Measurements from ENCODE around the gene BCKDHB. TPM values are rescaled to one million over a fixed set of nuclear protein-coding genes. Genes with fewer than 3 reads are reported as not detected.

Gene BCKDHB
- polyA plus RNA-seq, 6 donors from 2014 or later = 19.6 to 38.0 (median 24.4) TPM

DNA sequence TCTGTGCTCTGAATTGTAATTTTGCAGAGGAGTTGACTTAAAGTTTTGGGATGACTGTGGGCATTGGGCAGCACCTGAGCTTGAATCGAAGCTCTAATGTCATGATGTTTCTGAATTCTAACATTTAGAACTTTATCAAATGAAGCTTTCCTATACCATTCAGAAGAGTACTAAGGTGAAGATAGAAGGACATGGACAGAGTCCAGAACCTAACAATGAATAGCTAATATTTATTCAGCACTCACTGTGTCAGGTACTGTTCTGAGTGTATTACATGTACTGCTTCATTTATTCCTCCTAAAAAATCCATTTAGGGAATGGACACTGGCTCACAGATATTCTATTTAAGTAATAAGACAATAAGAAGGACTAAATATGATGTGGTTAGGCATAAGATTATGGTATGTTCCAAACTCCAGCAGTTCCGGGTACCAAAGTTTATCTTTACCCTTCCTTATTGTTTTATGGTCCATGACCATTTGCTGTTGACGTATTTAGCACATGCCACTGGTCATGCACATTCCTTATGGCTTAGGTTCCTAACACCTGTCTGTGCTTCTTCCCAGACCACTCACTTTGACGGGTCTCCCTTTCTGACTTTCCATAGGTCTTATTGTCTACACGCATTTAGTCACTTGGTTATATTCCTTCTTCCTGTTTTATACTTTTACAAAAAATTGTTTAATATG lies 20.3 kb downstream of the BCKDHB start:
- Mint-ChIP-seq H3K27me3 (no peaks in the 10 kb centered on the region), H3K27ac (no peak overlapping the region), H3K4me1 (peaks cover 3 to 8% (median 4%) of the 10 kb centered on the region in 3 donors), H3K4me3 (no peak overlapping the region), H3K9me3 (peaks cover 0 to 11% (median 2%) of the 10 kb centered on the region in 7 donors), H3K36me3 (peaks cover 19 to 39% of the 10 kb centered on the region in 2 donors)
- no peak for ATAC-seq (ENCODE audit: low read depth in 2 of 2)
- DNase-seq = no peak

DNA sequence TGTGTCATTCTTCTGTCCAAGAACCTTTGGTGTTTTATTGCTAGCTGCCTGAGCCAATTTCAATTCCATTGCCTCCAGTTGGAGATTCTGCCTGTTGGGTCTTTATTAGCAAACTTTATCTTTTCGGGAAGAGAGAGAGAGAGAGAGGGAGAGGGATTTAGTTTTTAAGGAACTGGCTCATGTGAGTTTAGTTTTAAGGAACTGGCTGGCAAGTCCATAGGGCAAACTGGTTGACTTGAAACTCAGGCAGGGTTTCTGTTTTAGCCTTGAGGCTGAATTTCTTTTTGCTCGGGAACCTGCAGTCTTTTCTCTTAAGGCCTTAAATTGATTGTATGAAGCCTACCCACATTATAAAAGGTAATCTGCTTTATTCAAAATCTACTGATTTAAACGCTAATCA lies 23.0 kb downstream of the BCKDHB start:
- no peak for ATAC-seq (ENCODE audit: low read depth in 2 of 2)
- H3K27ac Mint-ChIP-seq = no peak overlapping the region
- H3K4me3 Mint-ChIP-seq = no peak overlapping the region
- H3K9me3 Mint-ChIP-seq = no peaks in the 10 kb centered on the region
- no peaks in the 10 kb centered on the region for H3K27me3 Mint-ChIP-seq
- no peak for DNase-seq
- peaks cover 6 to 26% of the 10 kb centered on the region in 2 donors for H3K36me3 Mint-ChIP-seq
- peaks cover 0 to 2% (median 0%) of the 10 kb centered on the region in 3 donors for H3K4me1 Mint-ChIP-seq

DNA sequence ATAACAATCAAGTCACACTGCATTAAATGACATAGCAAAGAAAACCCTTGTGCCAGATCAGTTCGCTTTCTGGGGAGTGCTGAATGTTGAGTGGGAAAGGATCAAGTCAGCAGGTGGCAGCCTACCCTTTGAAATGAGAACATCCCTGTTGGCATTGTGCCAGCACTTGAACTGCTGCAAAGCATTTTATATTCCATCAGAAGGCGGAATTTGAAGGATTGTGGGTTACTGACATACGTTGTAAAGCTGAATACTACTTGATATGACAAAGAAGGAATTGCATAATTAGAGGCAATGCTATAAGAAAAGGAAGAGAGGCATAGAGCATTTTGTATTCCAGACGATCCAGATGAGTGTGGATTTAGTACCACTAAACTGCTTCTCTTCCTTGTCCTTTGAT lies 26.5 kb downstream of the BCKDHB start:
- DNase-seq = no peak
- Mint-ChIP-seq H3K9me3 (no peaks in the 10 kb centered on the region), H3K4me1 (no peaks in the 10 kb centered on the region), H3K4me3 (no peak overlapping the region), H3K36me3 (peaks cover 16 to 24% of the 10 kb centered on the region in 2 donors), H3K27ac (peak overlapping the region in 1 of 6 donors; percentile 79), H3K27me3 (no peaks in the 10 kb centered on the region)
- no peak for ATAC-seq (ENCODE audit: low read depth in 2 of 2)

DNA sequence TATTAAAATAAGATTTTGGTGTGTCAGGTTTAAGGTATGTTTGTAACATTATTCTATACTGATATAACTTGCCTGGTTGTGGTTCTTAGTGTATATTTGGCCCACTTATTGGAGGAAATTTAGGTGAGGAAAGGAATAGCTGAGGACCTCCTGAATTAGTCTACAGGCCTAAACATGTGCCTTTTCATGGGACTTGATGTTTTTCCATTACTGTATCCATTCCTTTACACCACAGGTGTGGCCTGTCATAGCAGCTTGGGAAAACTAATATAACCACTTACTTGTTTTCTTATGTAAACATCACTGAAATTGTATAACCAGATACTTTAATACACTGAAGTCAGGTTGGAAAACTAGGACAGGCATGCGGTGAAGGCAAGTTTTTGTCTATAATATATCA lies 27.6 kb downstream of the BCKDHB start:
- Mint-ChIP-seq H3K36me3 (peaks cover 16 to 17% of the 10 kb centered on the region in 2 donors), H3K9me3 (peaks cover 0 to 6% (median 0%) of the 10 kb centered on the region in 7 donors), H3K27me3 (no peaks in the 10 kb centered on the region), H3K27ac (peak overlapping the region in 1 of 6 donors; percentile 63), H3K4me1 (no peaks in the 10 kb centered on the region), H3K4me3 (no peak overlapping the region)
- ATAC-seq (ENCODE audit: low read depth in 2 of 2) (no peak), DNase-seq (no peak)

DNA sequence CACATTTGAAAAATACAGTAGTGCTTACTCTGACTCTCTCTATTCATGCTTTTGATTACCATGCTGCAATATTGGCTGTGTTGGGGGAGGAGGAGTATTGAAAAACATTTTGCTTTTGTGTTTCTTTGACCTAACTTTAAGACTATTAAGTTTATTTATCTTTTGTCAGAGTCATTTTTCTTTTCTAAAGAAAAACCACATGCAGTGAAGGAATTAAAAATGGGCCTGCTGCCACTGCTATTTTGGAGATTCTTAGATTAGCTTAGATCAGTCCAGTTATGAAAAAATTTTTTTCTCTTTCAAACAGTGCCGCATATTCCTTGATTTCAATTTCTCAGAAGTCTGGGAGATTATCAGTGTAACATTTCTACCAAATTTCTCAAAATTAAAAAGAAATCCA lies 36.1 kb downstream of the BCKDHB start:
- Mint-ChIP-seq H3K4me1 (peaks cover 0 to under 1% (median 0%) of the 10 kb centered on the region in 3 donors), H3K36me3 (peaks cover 3% of the 10 kb centered on the region in 2 donors), H3K27ac (no peak overlapping the region), H3K27me3 (no peaks in the 10 kb centered on the region), H3K4me3 (no peak overlapping the region), H3K9me3 (peaks cover 0 to 8% (median 0%) of the 10 kb centered on the region in 7 donors)
- DNase-seq (no peak), ATAC-seq (ENCODE audit: low read depth in 2 of 2) (no peak)

DNA sequence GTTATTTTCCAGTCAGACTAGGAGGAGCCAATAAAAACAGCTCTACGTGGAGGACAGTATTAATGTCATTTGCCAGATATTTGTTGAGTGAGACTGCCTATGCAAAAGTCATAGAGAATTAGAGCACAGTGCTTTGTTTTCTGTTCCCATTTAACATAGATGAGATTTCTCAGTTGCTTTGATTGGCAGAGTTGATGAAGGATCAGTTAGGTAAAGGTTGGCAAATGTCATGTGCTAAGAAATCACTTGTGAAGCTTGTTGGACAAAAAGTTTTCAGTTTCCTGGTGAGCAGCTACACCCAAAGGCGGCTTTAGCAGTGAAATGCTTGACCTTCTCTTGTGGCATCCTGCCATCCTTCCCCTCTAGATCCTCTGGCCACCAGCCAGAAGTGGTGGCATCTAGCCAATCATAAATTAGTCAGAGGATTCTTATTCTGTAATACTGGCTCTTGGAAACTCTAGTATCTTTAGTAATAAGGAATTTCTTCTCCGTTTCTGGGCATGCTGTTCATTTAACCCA lies 37.0 kb downstream of the BCKDHB start:
- Mint-ChIP-seq H3K36me3 (peaks cover 3 to 8% of the 10 kb centered on the region in 2 donors), H3K4me1 (peaks cover 0 to 3% (median 0%) of the 10 kb centered on the region in 3 donors), H3K4me3 (no peak overlapping the region), H3K27me3 (no peaks in the 10 kb centered on the region), H3K27ac (no peak overlapping the region), H3K9me3 (peaks cover 0 to 4% (median 0%) of the 10 kb centered on the region in 7 donors)
- DNase-seq (no peak), ATAC-seq (ENCODE audit: low read depth in 2 of 2) (no peak)

DNA sequence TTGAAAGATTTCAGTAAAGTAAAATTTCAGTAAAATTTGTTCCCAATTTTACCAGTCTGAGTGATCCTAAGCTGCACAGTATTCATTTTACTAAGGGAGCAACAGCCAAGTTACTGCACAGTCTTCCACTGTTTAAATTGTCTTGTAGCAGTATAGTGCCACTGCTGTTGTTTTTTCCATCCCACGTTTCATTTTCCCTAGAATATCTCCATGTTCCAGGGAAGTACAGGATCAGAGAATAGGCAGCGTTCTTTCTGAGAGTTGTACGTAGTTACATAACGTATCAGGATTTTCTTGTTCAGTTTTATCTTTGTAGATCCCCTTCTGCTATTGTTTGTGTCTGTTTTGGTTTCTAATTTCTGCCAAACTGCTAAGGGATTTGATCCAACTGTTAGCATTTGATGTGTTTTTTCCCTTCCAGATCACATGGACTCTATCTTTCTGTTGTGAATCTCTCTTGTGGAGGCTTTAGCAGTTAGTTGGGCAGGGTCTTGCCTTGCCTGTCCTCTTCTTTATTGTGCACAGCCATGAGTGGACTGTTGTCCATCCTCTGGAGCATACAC lies 38.4 kb downstream of the BCKDHB start:
- Mint-ChIP-seq H3K27me3 (no peaks in the 10 kb centered on the region), H3K9me3 (peaks cover 0 to 5% (median 0%) of the 10 kb centered on the region in 7 donors), H3K36me3 (peaks cover 5 to 8% of the 10 kb centered on the region in 2 donors), H3K4me3 (no peak overlapping the region), H3K27ac (no peak overlapping the region), H3K4me1 (peaks cover 0 to 3% (median 0%) of the 10 kb centered on the region in 3 donors)
- ATAC-seq (ENCODE audit: low read depth in 2 of 2) (no peak), DNase-seq (no peak)

DNA sequence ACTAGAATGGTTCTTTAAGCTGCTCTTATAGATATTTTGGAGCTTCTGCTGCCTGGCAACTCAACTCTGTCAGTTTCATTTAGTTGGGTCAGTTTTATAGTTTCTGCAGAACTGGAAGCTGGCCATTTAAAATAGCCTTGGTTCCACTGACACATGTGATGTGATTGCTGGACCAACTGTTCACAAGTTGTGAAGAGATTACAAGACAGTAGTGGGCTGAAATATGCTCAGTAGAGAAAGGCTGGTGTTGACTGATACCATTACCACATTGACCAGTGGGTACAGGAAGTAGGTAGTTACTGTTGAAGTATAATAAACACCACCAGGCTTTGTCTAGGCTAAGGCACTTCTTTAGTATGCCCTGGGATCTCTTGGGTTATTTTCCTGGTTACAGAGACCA lies 39.0 kb downstream of the BCKDHB start:
- no peak overlapping the region for H3K4me3 Mint-ChIP-seq
- ATAC-seq (ENCODE audit: low read depth in 2 of 2) (no peak), DNase-seq (no peak)
- peaks cover 0 to 3% (median 0%) of the 10 kb centered on the region in 3 donors for H3K4me1 Mint-ChIP-seq
- no peak overlapping the region for H3K27ac Mint-ChIP-seq
- H3K36me3 Mint-ChIP-seq = peaks cover 8 to 9% of the 10 kb centered on the region in 2 donors
- no peaks in the 10 kb centered on the region for H3K27me3 Mint-ChIP-seq
- peaks cover 0 to 6% (median 2%) of the 10 kb centered on the region in 7 donors for H3K9me3 Mint-ChIP-seq

DNA sequence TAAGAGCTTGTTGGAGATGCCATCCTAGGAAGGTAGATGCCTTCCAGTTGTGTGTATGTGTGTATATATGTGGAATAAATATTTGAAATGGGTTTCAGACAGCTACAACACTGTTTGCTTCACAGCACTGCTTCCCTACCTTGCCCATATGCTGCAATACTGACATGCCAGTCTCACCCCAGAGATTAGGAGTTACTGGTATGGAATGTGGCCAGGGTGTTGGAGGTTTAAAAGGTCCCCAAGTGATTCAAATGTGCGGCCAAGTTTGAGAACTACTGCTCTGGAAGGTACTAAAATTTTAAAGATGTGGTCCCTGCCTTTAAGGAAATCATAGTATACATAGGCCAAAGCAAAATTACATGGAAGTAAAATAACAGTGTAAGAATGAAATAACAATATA lies 39.5 kb downstream of the BCKDHB start:
- Mint-ChIP-seq H3K4me1 (peaks cover 0 to 3% (median 0%) of the 10 kb centered on the region in 3 donors), H3K36me3 (peaks cover 8 to 9% of the 10 kb centered on the region in 2 donors), H3K9me3 (peaks cover 0 to 6% (median 2%) of the 10 kb centered on the region in 7 donors), H3K27me3 (no peaks in the 10 kb centered on the region), H3K4me3 (no peak overlapping the region), H3K27ac (no peak overlapping the region)
- ATAC-seq (ENCODE audit: low read depth in 2 of 2) = no peak
- no peak for DNase-seq

DNA sequence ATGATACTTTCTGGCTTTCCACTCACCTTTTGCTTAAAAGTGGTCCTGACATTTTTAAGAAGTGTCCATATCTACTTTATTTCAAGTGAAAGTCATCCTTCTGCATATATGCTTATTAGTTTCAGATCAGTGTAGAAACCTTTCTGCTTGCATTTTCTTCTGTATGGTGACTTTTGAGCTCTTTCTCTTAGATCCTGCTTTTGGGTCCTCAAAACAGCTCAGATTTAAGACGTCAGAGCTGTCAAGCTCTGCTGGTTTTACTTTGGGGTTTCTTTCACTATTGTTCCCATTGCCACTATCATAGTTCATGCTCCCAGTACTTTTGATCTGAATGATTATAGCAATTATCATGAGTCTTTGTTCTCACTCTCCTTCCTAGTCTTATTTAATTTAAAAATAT lies 41.7 kb downstream of the BCKDHB start:
- no peak overlapping the region for H3K4me3 Mint-ChIP-seq
- ATAC-seq (ENCODE audit: low read depth in 2 of 2) = no peak
- H3K27me3 Mint-ChIP-seq = no peaks in the 10 kb centered on the region
- H3K27ac Mint-ChIP-seq = no peak overlapping the region
- no peak for DNase-seq
- H3K36me3 Mint-ChIP-seq = peaks cover 8 to 9% of the 10 kb centered on the region in 2 donors
- H3K4me1 Mint-ChIP-seq = peaks cover 0 to 3% (median 0%) of the 10 kb centered on the region in 3 donors
- H3K9me3 Mint-ChIP-seq = peaks cover 0 to 6% (median 2%) of the 10 kb centered on the region in 7 donors

DNA sequence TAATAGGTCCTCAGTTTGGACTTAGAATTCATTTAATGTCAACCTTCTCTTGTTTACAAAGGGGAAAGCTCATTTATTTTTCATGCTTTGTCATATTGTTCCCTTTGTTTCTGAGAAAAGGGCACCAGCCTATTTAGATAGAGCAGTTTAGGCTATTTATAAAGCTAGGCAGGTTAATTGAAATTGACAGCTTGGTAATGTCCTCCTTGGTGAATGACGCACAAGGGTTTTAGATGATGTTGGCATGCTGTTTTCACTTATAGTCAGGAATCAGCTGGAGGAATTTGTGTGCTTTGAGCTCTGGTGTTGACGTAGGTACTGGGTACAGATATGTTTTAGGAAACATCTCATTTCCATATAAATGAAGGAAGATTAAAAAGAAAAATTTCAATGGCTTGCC lies 45.2 kb downstream of the BCKDHB start:
- Mint-ChIP-seq H3K27ac (no peak overlapping the region), H3K4me3 (no peak overlapping the region), H3K4me1 (peaks cover 0 to 3% (median 0%) of the 10 kb centered on the region in 3 donors), H3K9me3 (peaks cover 0 to 6% (median 2%) of the 10 kb centered on the region in 7 donors), H3K36me3 (peaks cover 6 to 8% of the 10 kb centered on the region in 2 donors), H3K27me3 (no peaks in the 10 kb centered on the region)
- ATAC-seq (ENCODE audit: low read depth in 2 of 2) (no peak), DNase-seq (no peak)

DNA sequence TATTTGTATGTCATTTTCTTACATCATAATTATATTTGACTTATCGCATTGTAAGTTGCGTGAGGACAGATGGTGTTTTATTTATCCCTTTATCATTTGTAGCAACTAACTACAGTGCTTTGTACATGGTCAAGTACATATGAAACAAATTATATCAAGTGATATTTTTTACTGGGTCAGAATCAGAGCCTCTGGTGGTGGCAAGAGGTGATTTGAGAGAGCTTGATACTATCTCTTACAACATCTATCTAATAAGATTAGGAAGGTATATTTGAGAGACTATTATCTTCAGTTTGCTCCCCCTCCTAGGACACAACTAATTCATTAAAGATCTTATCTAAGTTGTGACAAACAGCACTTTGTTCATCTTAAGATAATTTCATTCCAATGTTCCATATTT lies 47.7 kb downstream of the BCKDHB start:
- H3K36me3 Mint-ChIP-seq = peaks cover 0 to 6% of the 10 kb centered on the region in 2 donors
- peaks cover 0 to 6% (median 2%) of the 10 kb centered on the region in 7 donors for H3K9me3 Mint-ChIP-seq
- no peak overlapping the region for H3K4me3 Mint-ChIP-seq
- no peak overlapping the region for H3K27ac Mint-ChIP-seq
- DNase-seq = no peak
- no peaks in the 10 kb centered on the region for H3K27me3 Mint-ChIP-seq
- no peak for ATAC-seq (ENCODE audit: low read depth in 2 of 2)
- H3K4me1 Mint-ChIP-seq = no peaks in the 10 kb centered on the region

DNA sequence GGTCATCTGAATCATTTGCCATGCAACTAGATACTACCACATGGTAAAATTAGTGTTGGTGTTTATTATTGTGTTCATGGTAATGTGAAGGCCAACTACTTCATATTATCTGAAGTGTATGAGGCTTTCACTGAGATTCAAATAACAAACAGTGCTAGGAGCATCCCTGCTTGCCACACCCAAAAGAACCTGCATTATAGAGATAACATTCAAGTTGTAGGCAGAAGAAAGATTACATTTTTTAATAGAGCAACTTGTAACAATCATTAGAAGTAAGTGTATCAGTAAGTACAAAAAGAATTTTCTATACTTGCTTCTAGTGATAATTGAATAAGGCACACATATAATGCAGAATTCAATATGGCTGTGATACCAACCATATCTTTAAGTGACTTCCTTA lies 49.8 kb downstream of the BCKDHB start:
- no peaks in the 10 kb centered on the region for H3K9me3 Mint-ChIP-seq
- ATAC-seq (ENCODE audit: low read depth in 2 of 2) (no peak), DNase-seq (no peak)
- no peaks in the 10 kb centered on the region for H3K27me3 Mint-ChIP-seq
- H3K27ac Mint-ChIP-seq = no peak overlapping the region
- no peaks in the 10 kb centered on the region for H3K4me1 Mint-ChIP-seq
- no peaks in the 10 kb centered on the region for H3K36me3 Mint-ChIP-seq
- no peak overlapping the region for H3K4me3 Mint-ChIP-seq

DNA sequence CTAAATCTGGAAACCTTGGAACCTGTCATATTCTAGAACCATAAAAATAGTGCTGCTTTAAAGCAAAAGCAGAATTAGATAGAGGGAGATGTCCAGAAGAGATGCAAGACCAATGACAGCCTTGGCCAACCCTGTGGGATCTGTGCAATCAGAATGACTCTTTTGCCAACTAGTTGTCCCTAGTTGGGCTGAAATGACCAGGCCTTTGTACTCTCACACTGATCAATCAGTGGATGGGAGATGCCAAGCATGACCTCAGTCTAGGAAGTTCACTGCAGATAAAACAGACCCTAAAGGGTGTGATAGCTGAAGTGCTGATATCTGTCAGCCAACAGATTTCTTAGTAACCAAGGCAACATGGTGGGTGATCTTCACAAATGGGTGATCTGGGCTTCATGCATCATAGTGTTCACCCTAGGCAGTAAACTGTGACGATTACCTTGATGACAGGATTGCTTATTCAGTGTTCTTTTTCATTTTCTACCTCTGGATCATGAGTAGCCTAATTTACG lies 52.1 kb downstream of the BCKDHB start:
- Mint-ChIP-seq H3K9me3 (no peaks in the 10 kb centered on the region), H3K4me1 (no peaks in the 10 kb centered on the region), H3K36me3 (no peaks in the 10 kb centered on the region), H3K27ac (no peak overlapping the region), H3K4me3 (no peak overlapping the region), H3K27me3 (no peaks in the 10 kb centered on the region)
- DNase-seq (no peak), ATAC-seq (ENCODE audit: low read depth in 2 of 2) (no peak)
